GM23338 (cell line): ENCODE data around the gene MRPS18C. TPM values are rescaled to one million over a fixed set of nuclear protein-coding genes. Genes with fewer than 3 reads are reported as not detected.

Source experiments
- ATAC-seq: fragments of 200-7000 bp; cut with Tn5 transposase; 3 replicates; pipeline ENCODE4 v1.9.1; 2020
- DNase-seq: peaks from one replicate; pipeline ENCODE4 v3.0.0-alpha.2; 2015; ENCODE audit warnings: low spot score
- H2AFZ ChIP-seq: fragments of 200-600 bp; sonication (generic); 2 replicates; pipeline ENCODE4 v1.8.0; 2016; ENCODE audit warnings: antibody characterized with exemption, mild to moderate bottlenecking, moderate library complexity
- H3F3A ChIP-seq: fragments of 200-600 bp; sonication (generic); replicated peaks from 2 replicates; pipeline ENCODE4 v1.8.0; 2017; ENCODE audit warnings: antibody characterized with exemption, mixed run types, low read depth
- H3K27ac ChIP-seq: fragments of 200-600 bp; sonication (generic); 2 replicates; pipeline ENCODE4 v1.6.1; 2016; ENCODE audit warnings: low read depth
- H3K27me3 ChIP-seq: fragments of 200-600 bp; sonication (generic); 2 replicates; pipeline ENCODE4 v1.8.0; 2016; ENCODE audit warnings: mild to moderate bottlenecking, mixed run types, moderate library complexity; ENCODE audit not compliant: insufficient read depth
- H3K36me3 ChIP-seq: fragments of 200-600 bp; sonication (generic); 2 replicates; pipeline ENCODE4 v1.8.0; 2016; ENCODE audit warnings: mild to moderate bottlenecking; ENCODE audit not compliant: insufficient read depth
- H3K4me1 ChIP-seq: fragments of 200-600 bp; sonication (generic); 2 replicates; pipeline ENCODE4 v1.8.0; 2016; ENCODE audit warnings: mild to moderate bottlenecking, moderate library complexity; ENCODE audit not compliant: insufficient read depth
- H3K4me2 ChIP-seq: fragments of 200-600 bp; sonication (generic); 2 replicates; pipeline ENCODE4 v1.7.1; 2017; ENCODE audit warnings: mixed run types
- H3K4me3 ChIP-seq: fragments of 200-600 bp; sonication (generic); 2 replicates; pipeline ENCODE4 v1.6.1; 2016; ENCODE audit warnings: mixed run types
- H3K79me2 ChIP-seq: fragments of 200-600 bp; sonication (generic); replicated peaks from 2 replicates; pipeline ENCODE4 v1.8.0; 2017; ENCODE audit warnings: mild to moderate bottlenecking; ENCODE audit not compliant: insufficient read depth
- H3K9me2 ChIP-seq: fragments of 200-600 bp; sonication (generic); 2 replicates; pipeline ENCODE4 v1.8.0; 2017; ENCODE audit not compliant: insufficient read depth
- H4K20me1 ChIP-seq: fragments of 200-600 bp; sonication (generic); replicated peaks from 2 replicates; pipeline ENCODE4 v1.8.0; 2017; ENCODE audit warnings: mild to moderate bottlenecking; ENCODE audit not compliant: insufficient read depth
- H3K27ac Mint-ChIP-seq: 2 replicates; pipeline ENCODE4 v1.8.0; 2020; ENCODE audit warnings: inconsistent platforms, mild to moderate bottlenecking, moderate library complexity, mixed read lengths
- H3K27me3 Mint-ChIP-seq: 3 replicates; pipeline ENCODE4 v1.8.0; 2022; ENCODE audit warnings: low read depth, mild to moderate bottlenecking, moderate library complexity, mixed read lengths, inconsistent platforms; ENCODE audit not compliant: insufficient read depth, poor library complexity
- H3K36me3 Mint-ChIP-seq: 3 replicates; pipeline ENCODE4 v1.8.0; 2021; ENCODE audit warnings: low read depth, mild to moderate bottlenecking, inconsistent platforms, moderate library complexity, mixed read lengths
- H3K4me1 Mint-ChIP-seq: 3 replicates; pipeline ENCODE4 v1.8.0; 2020; ENCODE audit warnings: mild to moderate bottlenecking, inconsistent platforms, mixed read lengths
- H3K4me3 Mint-ChIP-seq: 3 replicates; pipeline ENCODE4 v1.8.0; 2021; ENCODE audit warnings: moderate library complexity, mild to moderate bottlenecking, inconsistent platforms, mixed read lengths
- H3K9me3 Mint-ChIP-seq: 3 replicates; pipeline ENCODE4 v1.8.0; 2020; ENCODE audit warnings: moderate library complexity, mild to moderate bottlenecking, inconsistent platforms, mixed read lengths
- CREB1 ChIP-seq: fragments of 250-450 bp; sonication (Bioruptor Pico); IDR thresholded peaks from 2 replicates; pipeline ENCODE4 v1.5.0; 2020; ENCODE audit warnings: low read depth, mild to moderate bottlenecking, moderate library complexity
- EZH2 ChIP-seq: fragments of 200-600 bp; sonication (generic); IDR thresholded peaks from one replicate; pipeline ENCODE4 v1.8.0; 2017; ENCODE audit warnings: antibody characterized with exemption, mild to moderate bottlenecking, low read depth; ENCODE audit not compliant: unreplicated experiment
- EZH2phosphoT487 ChIP-seq: fragments of 200-600 bp; sonication (generic); IDR thresholded peaks from one replicate; pipeline ENCODE4 v1.8.1; 2018; ENCODE audit warnings: antibody characterized with exemption; ENCODE audit not compliant: unreplicated experiment
- JUNB ChIP-seq: IDR thresholded peaks from one replicate; pipeline ENCODE4 v1.6.1; 2016; ENCODE audit warnings: antibody characterized with exemption; ENCODE audit not compliant: unreplicated experiment
- NANOG ChIP-seq: IDR thresholded peaks from 2 replicates; pipeline ENCODE4 v1.6.1; 2016; ENCODE audit warnings: antibody characterized with exemption, borderline replicate concordance
- POLR2AphosphoS5 ChIP-seq: IDR thresholded peaks from 2 replicates; pipeline ENCODE4 v1.6.1; 2016; ENCODE audit warnings: antibody characterized with exemption, low read depth
- ZNF114 ChIP-seq: fragments of 250-450 bp; sonication (Bioruptor Pico); IDR thresholded peaks from 2 replicates; pipeline ENCODE4 v1.5.0; 2020; ENCODE audit warnings: mild to moderate bottlenecking, moderate library complexity
- ZNF331 ChIP-seq: fragments of 250-450 bp; sonication (Bioruptor Pico); IDR thresholded peaks from 2 replicates; pipeline ENCODE4 v1.5.0; 2020; ENCODE audit warnings: low read depth, mild to moderate bottlenecking, moderate library complexity
- polyA plus RNA-seq: library from polyadenylated mRNA; unstranded; fragments of >200 nt; fragmentation: Nextera tagmentation; extraction: Ambion mirVana; gene quantifications from 2 replicates; pipeline ENCODE4 v1.2.1, GENCODE V29; 2016
- total RNA-seq: library from RNA; depleted of rRNA; stranded (reverse); fragments of >200 nt; shearing (Covaris generic); gene quantifications from 2 replicates; pipeline ENCODE4 v1.2.3, GENCODE V29; 2014
- TF ChIP-seq, protein P1 (sequence below): IDR thresholded peaks from 2 replicates; pipeline ENCODE4 v1.6.1; 2016; ENCODE audit warnings: antibody characterized with exemption
- TF ChIP-seq, protein P2 (sequence below): fragments of 250-450 bp; sonication (Bioruptor Pico); IDR thresholded peaks from 2 replicates; pipeline ENCODE4 v1.5.0; 2020; ENCODE audit warnings: mild to moderate bottlenecking, moderate library complexity
- TF ChIP-seq, protein P3 (sequence below), 2 experiments: fragments of 200-600 bp in 1 of 2; sonication (generic) in 1 of 2; conservative IDR thresholded peaks; 2 replicates each; pipeline versions ENCODE4 v1.5.1 to v1.6.1; 2016 to 2017; ENCODE audit warnings: antibody characterized with exemption in 2 of 2, low read depth in 2 of 2, mild to moderate bottlenecking in 2 of 2, moderate library complexity in 1 of 2

Gene MRPS18C
- total and polyA plus RNA-seq, 2 experiments from 2014 or later = 26.8 to 197 TPM

DNA sequence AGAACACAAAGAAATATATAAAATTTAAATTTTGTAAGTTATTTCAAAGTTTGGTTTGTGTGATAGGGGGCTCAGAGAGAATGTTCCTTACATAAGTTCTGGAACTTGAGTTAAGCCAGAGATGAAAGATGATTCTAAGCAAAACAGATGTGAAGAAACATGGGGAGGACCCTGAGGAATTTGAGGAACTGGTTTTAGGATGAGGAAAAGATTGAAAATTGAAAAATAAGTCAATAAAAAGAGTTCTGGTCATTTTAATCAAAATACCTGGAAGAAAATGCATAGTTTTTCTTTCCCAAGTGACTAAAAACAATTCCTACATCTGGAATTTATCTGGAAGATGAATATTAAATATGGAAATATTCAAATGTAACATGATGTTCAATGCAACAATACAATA lies 37.6 kb upstream of the MRPS18C start:
- no peak for ATAC-seq
- Histone ChIP-seq H3K27ac (no peak overlapping the region), H4K20me1 (no peaks in the 10 kb centered on the region)

More for the DNA sequence above, 37.6 kb upstream of the MRPS18C start:
- Histone ChIP-seq H3K36me3 (no peaks in the 10 kb centered on the region), H2AFZ (no peak overlapping the region), H3K27me3 (no peaks in the 10 kb centered on the region), H3F3A (no peaks in the 10 kb centered on the region), H3K9me2 (no peaks in the 10 kb centered on the region), H3K4me2 (no peak overlapping the region), H3K4me1 (no peaks in the 10 kb centered on the region), H3K4me3 (no peak overlapping the region), H3K79me2 (no peaks in the 10 kb centered on the region)
- Mint-ChIP-seq H3K36me3 (peaks cover 8% of the 10 kb centered on the region; the same call in 2 of the 3 replicates), H3K4me3 (no peak overlapping the region), H3K9me3 (no peaks in the 10 kb centered on the region), H3K27ac (no peak overlapping the region), H3K4me1 (no peaks in the 10 kb centered on the region), H3K27me3 (no peaks in the 10 kb centered on the region)
- no peak for DNase-seq
- TF ChIP-seq NANOG = no peak
- TF ChIP-seq JUNB = no peak
- no peak for TF ChIP-seq CREB1 (CRISPR knock-in tag)
- no peak for TF ChIP-seq EZH2
- TF ChIP-seq, protein P1, sequence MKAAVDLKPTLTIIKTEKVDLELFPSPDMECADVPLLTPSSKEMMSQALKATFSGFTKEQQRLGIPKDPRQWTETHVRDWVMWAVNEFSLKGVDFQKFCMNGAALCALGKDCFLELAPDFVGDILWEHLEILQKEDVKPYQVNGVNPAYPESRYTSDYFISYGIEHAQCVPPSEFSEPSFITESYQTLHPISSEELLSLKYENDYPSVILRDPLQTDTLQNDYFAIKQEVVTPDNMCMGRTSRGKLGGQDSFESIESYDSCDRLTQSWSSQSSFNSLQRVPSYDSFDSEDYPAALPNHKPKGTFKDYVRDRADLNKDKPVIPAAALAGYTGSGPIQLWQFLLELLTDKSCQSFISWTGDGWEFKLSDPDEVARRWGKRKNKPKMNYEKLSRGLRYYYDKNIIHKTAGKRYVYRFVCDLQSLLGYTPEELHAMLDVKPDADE = no peak
- TF ChIP-seq, protein P2, sequence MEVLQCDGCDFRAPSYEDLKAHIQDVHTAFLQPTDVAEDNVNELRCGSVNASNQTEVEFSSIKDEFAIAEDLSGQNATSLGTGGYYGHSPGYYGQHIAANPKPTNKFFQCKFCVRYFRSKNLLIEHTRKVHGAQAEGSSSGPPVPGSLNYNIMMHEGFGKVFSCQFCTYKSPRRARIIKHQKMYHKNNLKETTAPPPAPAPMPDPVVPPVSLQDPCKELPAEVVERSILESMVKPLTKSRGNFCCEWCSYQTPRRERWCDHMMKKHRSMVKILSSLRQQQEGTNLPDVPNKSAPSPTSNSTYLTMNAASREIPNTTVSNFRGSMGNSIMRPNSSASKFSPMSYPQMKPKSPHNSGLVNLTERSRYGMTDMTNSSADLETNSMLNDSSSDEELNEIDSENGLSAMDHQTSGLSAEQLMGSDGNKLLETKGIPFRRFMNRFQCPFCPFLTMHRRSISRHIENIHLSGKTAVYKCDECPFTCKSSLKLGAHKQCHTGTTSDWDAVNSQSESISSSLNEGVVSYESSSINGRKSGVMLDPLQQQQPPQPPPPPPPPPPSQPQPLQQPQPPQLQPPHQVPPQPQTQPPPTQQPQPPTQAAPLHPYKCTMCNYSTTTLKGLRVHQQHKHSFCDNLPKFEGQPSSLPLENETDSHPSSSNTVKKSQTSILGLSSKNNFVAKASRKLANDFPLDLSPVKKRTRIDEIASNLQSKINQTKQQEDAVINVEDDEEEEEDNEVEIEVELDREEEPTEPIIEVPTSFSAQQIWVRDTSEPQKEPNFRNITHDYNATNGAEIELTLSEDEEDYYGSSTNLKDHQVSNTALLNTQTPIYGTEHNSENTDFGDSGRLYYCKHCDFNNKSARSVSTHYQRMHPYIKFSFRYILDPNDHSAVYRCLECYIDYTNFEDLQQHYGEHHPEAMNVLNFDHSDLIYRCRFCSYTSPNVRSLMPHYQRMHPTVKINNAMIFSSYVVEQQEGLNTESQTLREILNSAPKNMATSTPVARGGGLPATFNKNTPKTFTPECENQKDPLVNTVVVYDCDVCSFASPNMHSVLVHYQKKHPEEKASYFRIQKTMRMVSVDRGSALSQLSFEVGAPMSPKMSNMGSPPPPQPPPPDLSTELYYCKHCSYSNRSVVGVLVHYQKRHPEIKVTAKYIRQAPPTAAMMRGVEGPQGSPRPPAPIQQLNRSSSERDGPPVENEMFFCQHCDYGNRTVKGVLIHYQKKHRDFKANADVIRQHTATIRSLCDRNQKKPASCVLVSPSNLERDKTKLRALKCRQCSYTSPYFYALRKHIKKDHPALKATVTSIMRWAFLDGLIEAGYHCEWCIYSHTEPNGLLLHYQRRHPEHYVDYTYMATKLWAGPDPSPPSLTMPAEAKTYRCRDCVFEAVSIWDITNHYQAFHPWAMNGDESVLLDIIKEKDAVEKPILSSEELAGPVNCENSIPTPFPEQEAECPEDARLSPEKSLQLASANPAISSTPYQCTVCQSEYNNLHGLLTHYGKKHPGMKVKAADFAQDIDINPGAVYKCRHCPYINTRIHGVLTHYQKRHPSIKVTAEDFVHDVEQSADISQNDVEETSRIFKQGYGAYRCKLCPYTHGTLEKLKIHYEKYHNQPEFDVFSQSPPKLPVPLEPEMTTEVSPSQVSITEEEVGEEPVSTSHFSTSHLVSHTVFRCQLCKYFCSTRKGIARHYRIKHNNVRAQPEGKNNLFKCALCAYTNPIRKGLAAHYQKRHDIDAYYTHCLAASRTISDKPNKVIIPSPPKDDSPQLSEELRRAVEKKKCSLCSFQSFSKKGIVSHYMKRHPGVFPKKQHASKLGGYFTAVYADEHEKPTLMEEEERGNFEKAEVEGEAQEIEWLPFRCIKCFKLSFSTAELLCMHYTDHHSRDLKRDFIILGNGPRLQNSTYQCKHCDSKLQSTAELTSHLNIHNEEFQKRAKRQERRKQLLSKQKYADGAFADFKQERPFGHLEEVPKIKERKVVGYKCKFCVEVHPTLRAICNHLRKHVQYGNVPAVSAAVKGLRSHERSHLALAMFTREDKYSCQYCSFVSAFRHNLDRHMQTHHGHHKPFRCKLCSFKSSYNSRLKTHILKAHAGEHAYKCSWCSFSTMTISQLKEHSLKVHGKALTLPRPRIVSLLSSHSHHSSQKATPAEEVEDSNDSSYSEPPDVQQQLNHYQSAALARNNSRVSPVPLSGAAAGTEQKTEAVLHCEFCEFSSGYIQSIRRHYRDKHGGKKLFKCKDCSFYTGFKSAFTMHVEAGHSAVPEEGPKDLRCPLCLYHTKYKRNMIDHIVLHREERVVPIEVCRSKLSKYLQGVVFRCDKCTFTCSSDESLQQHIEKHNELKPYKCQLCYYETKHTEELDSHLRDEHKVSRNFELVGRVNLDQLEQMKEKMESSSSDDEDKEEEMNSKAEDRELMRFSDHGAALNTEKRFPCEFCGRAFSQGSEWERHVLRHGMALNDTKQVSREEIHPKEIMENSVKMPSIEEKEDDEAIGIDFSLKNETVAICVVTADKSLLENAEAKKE (CRISPR knock-in tag) = no peak
- no peak for TF ChIP-seq ZNF114 (CRISPR knock-in tag)
- no peak for TF ChIP-seq EZH2phosphoT487
- TF ChIP-seq, protein P3, sequence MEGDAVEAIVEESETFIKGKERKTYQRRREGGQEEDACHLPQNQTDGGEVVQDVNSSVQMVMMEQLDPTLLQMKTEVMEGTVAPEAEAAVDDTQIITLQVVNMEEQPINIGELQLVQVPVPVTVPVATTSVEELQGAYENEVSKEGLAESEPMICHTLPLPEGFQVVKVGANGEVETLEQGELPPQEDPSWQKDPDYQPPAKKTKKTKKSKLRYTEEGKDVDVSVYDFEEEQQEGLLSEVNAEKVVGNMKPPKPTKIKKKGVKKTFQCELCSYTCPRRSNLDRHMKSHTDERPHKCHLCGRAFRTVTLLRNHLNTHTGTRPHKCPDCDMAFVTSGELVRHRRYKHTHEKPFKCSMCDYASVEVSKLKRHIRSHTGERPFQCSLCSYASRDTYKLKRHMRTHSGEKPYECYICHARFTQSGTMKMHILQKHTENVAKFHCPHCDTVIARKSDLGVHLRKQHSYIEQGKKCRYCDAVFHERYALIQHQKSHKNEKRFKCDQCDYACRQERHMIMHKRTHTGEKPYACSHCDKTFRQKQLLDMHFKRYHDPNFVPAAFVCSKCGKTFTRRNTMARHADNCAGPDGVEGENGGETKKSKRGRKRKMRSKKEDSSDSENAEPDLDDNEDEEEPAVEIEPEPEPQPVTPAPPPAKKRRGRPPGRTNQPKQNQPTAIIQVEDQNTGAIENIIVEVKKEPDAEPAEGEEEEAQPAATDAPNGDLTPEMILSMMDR (conservative IDR thresholded peaks at IDR 0.05; ENCODE audit: low read depth in 2 of 2) = no peak
- TF ChIP-seq ZNF331 (CRISPR knock-in tag) = no peak
- TF ChIP-seq POLR2AphosphoS5 = no peak
